Right lobe of liver (tissue), 4 donors: Measurements from ENCODE around the gene RABL6.
"Not testable (repeated sequence)": the region's sequence is repeated elsewhere in the genome, so short reads cannot be mapped to it uniquely, and the experiment has no call there.

Experiments
- CTCF ChIP-seq, 4 donors: fragments of 200-600 bp in 3 of 4; fragments of 450-650 bp in 1 of 4; IDR thresholded peaks; one replicate each; pipeline versions ENCODE4 v1.5.1 to v1.8.0; 2016 to 2022; ENCODE audit warnings: antibody characterized with exemption in 4 of 4, mild to moderate bottlenecking in 2 of 4
- POLR2A ChIP-seq: fragments of 450-650 bp; IDR thresholded peaks from one replicate; pipeline ENCODE4 v1.6.1; 2017; ENCODE audit warnings: antibody characterized with exemption, mild to moderate bottlenecking
- donor health status: DM: no; HTN: no; CAD: no.
- donor health status: DM: no; HTN: no; CAD: no.
- donor health status: DM: no; HTN: yes; CAD: no.

GRCh38 chr9:136837856-136838277 lies 30.1 kb downstream of the RABL6 start:
- TF ChIP-seq POLR2A; CTCF (IDR thresholded peaks at IDR 0.05): not testable (repeated sequence)
